ENCODE results near the gene MRPL54. TPM values are rescaled to one million over a fixed set of nuclear protein-coding genes. Genes with fewer than 3 reads are reported as not detected.

Gene MRPL54
- total and polyA plus RNA-seq, 3 donors from 2014 or later, result 42.4 to 96.4 (median 57.4) TPM

DNA sequence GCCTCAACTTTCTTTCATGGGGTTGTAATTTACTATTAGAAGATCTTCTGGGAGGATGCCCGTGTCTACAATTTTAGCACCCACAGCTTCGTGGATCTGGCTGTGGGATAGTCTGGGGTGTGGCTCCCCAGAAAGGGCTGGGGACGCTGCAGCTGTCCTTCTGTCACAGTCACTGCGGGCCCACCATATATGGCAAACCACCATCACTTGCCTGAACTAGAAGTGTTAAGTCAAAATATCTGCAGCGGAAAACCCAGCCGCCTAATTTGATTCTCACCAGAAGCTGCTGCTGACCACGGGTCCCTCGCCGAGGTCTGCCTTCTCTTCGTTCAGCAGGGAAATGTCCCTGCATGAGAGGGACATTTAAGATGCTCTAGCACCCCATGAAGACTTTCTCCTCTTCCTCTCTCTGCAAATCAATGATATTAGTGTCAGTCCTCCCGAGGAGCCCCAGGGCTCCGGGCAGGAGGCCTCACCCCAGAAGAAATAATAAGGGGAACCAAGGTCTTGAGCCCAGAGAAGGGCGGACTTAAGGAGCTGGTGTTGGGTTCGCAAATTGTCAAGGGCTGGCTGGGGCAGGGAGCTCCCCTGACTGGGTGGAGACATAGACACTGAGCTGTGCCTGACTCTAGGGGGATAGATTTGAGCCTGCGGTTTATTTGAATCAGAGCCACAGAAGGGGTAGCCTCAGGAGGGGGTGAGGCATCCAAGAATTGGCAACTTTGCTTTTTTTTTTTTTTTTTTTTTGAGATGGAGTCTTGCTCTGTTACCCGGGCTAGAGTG lies 26.7 kb downstream of the MRPL54 start:
- H3K9me3 ChIP-seq, result no peaks in the 10 kb centered on the region
- no peak overlapping the region for H3K27ac ChIP-seq
- H3K4me3 ChIP-seq, result no peak overlapping the region
- H3K4me1 ChIP-seq, result no peaks in the 10 kb centered on the region
- WGBS, 2 donors, result 47 to 60% methylated on average over 16 of the region's 16 CpGs
- no peaks in the 10 kb centered on the region for H3K36me3 ChIP-seq (ENCODE audit: low read depth, missing control alignments)
- no peak for DNase-seq
- H3K27me3 ChIP-seq, result no peaks in the 10 kb centered on the region
- intact Hi-C loops (cut with DNase I; ENCODE audit: low total_unique reads), result no loop called here
- no peak for TF ChIP-seq POLR2A (IDR thresholded peaks at IDR 0.05)
- TF ChIP-seq, protein P1, sequence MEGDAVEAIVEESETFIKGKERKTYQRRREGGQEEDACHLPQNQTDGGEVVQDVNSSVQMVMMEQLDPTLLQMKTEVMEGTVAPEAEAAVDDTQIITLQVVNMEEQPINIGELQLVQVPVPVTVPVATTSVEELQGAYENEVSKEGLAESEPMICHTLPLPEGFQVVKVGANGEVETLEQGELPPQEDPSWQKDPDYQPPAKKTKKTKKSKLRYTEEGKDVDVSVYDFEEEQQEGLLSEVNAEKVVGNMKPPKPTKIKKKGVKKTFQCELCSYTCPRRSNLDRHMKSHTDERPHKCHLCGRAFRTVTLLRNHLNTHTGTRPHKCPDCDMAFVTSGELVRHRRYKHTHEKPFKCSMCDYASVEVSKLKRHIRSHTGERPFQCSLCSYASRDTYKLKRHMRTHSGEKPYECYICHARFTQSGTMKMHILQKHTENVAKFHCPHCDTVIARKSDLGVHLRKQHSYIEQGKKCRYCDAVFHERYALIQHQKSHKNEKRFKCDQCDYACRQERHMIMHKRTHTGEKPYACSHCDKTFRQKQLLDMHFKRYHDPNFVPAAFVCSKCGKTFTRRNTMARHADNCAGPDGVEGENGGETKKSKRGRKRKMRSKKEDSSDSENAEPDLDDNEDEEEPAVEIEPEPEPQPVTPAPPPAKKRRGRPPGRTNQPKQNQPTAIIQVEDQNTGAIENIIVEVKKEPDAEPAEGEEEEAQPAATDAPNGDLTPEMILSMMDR (IDR thresholded peaks at IDR 0.05), result no peak

DNA sequence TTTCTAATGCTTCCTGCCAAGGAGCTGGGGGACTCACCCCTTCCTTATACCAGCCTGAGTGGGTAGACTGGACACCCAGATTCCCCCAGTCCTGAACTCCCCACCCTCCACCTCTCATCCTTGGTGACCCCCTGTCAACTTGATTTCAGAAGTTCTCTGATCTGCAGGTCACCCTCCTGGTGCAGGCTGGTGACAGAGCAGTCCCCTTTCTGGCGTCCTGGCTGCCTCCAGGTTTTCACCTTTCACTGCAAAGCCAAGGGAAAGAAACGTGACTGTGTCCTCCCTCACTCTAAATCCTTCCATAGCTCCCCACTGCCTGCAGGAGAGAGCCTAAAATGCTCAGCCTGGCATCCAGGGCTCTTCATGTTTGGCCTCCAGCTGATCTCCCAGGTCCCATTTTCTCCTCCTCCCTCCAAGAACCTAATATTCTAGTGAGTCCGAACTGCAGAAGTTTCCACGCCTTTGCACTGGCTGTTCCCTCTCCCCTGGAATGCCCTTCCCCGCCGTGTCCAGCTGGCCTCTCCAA lies 27.8 kb downstream of the MRPL54 start:
- H3K4me1 ChIP-seq, result no peaks in the 10 kb centered on the region
- H3K9me3 ChIP-seq, result no peaks in the 10 kb centered on the region
- no peaks in the 10 kb centered on the region for H3K36me3 ChIP-seq (ENCODE audit: low read depth, missing control alignments)
- no peak overlapping the region for H3K27ac ChIP-seq
- TF ChIP-seq, protein P1 (IDR thresholded peaks at IDR 0.05), result no peak
- no peak for TF ChIP-seq POLR2A (IDR thresholded peaks at IDR 0.05)
- DNase-seq, result no peak
- H3K4me3 ChIP-seq, result no peak overlapping the region
- 63 to 69% methylated on average over 6 of the region's 6 CpGs for WGBS, 2 donors
- H3K27me3 ChIP-seq, result no peaks in the 10 kb centered on the region
- intact Hi-C loops (cut with DNase I; ENCODE audit: low total_unique reads), result no loop called here

DNA sequence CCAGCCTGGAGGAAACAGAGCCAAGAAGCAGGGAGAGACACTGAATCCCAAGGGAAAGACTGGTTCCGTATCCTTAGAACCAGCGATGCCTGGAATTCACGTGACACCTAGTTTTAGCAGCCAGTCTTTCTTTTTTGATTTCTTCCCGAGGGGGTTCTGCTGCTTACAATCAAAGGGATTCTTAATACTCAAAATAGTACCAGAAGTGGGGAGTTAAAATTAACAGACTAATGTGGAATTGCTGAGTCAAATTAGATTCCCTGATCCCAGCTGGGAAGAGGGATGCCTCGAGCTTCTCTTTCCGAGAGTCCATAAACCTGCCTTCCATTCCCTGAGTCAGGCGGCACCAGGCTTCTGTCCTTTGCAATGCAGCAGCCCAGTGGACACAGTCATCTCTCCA lies 28.5 kb downstream of the MRPL54 start:
- H3K9me3 ChIP-seq, result no peaks in the 10 kb centered on the region
- intact Hi-C loops (cut with DNase I; ENCODE audit: low total_unique reads), result no loop called here
- WGBS, 2 donors, result 82% methylated on average over 7 of the region's 7 CpGs
- H3K36me3 ChIP-seq (ENCODE audit: low read depth, missing control alignments), result no peaks in the 10 kb centered on the region
- H3K4me3 ChIP-seq, result no peak overlapping the region
- H3K27ac ChIP-seq, result no peak overlapping the region
- DNase-seq, result no peak
- TF ChIP-seq, protein P1 (IDR thresholded peaks at IDR 0.05), result no peak
- H3K4me1 ChIP-seq, result no peaks in the 10 kb centered on the region
- H3K27me3 ChIP-seq, result no peaks in the 10 kb centered on the region

DNA sequence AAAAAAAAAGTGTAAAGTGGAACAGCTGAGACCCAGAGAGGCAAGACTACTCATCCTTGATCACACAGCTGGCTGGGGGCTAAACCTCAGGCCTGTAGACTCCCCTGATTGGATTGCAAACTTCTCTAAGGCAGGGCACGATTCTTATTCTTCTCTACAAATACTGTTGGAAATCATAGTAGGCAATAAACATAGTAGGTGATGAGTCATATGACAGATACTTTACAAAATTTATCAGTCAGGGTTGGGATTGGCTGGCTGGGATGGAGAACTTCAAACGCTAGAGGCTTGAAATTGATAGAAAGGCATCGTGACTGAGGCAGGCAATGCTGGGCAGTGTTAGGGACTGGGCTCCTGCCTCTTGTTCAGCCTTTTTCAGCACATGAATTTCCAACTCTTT lies 29.6 kb downstream of the MRPL54 start:
- Histone ChIP-seq H3K36me3 (ENCODE audit: low read depth, missing control alignments) (no peaks in the 10 kb centered on the region), H3K27ac (no peak overlapping the region), H3K27me3 (no peaks in the 10 kb centered on the region), H3K9me3 (no peaks in the 10 kb centered on the region), H3K4me1 (no peaks in the 10 kb centered on the region), H3K4me3 (no peak overlapping the region)
- no peak for TF ChIP-seq POLR2A (IDR thresholded peaks at IDR 0.05)
- TF ChIP-seq, protein P1 (IDR thresholded peaks at IDR 0.05), result no peak
- intact Hi-C loops (cut with DNase I; ENCODE audit: low total_unique reads), result no loop called here
- no peak for DNase-seq
- 77 to 78% methylated on average over 3 of the region's 3 CpGs for WGBS, 2 donors

DNA sequence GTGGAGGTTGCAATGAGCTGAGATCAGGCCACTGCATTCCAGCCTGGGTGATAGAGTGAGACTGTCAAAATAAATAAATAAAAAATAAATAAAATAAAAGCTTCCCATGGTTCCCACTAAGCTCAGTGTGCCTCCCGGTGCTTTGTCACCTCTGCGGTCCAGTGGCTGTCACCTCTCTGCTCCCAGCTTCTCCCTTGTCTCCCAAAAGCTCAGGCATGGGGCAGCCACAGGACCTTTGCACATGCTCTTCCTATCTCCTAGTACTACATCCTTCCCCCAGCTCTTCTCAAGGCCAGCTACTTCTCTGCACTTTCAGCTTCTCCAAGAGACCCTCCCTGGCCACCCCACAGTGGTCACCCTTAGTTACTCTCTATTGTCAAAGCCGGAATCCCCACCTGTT lies 31.3 kb downstream of the MRPL54 start:
- 95% methylated on average over 3 of the region's 3 CpGs for WGBS, 2 donors
- Histone ChIP-seq H3K9me3 (no peaks in the 10 kb centered on the region), H3K4me3 (no peak overlapping the region), H3K27me3 (no peaks in the 10 kb centered on the region), H3K4me1 (no peaks in the 10 kb centered on the region), H3K27ac (no peak overlapping the region), H3K36me3 (ENCODE audit: low read depth, missing control alignments) (no peaks in the 10 kb centered on the region)
- TF ChIP-seq POLR2A (IDR thresholded peaks at IDR 0.05), result no peak
- TF ChIP-seq, protein P1 (IDR thresholded peaks at IDR 0.05), result no peak
- intact Hi-C loops (cut with DNase I; ENCODE audit: low total_unique reads), result no loop called here
- no peak for DNase-seq

Data from testis (tissue), 3 donors.